ENCODE data around the gene LMO4.

LMO4 gene

DNA sequence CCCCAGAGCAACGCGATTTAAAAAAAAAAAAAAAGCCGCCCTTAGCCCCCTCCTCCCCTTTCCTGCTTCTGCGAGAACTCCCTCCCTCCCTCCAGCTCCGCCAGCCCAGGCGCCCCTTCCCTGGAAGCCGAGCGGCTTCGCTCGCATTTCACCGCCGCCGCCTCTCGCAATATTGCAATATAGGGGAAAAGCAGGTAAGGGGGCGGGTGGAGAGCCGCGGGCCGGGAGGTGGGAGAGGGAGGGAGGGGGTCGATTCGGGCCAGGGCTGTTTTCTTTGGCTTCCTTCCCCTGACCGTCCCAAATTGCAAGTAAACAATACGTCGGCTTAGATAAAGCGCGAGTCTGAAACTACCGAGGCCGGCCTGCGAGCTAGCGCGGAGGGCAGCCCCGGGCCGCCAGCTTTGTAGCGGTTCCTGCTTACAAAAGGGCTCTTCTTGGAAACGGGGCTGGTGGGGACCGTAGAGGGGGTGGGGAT, 408 bp downstream of the LMO4 start:
- DNase-seq: peak; percentile 33 to 53

- no peak for DNase-seq
Measured at GRCh38 chr1:87329526-87330056, 911 bp downstream of the LMO4 start.

DNA sequence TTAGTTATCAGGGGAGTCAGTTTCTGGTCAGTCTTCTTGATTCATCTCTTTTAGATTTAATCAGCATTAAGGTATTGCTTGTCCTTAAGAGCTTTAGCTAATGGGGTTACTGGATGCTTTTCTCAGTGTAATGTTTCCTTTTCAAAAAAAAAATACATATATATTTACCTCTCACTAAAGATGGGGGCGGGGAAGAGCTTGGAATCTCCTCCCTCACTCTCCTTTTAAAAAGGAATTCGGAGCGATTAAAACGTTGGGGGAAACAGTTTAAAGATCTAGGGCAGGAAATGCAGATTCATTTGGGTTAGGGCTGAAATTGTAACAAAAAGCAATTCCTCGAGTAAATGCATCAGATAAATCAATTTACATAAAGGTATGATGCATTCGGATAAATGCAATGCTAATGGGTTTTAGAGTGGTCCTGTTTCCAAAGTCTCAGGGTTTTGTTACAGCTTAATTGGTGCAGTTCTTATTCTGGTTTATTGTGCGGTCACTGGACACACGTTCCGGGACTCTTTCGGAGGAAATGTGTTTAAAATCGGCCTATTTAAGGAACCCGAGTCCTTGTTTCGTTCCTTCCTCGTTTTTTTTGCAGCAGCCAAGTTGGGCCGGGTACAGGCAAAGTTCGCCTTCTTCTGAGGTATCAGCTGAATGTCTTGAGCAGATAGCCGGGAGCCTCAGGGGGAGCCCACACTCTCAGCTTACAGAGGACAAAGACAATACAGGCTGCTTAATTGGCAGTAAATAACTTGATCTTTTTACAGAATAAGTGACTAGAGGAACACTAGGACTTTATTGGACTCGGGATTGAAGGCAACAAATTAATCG, 1.6 kb downstream of the LMO4 start:
- peak in 1 of 2 experiments; percentile 38 for DNase-seq

GRCh38 chr1:87330885-87331364, 2.2 kb downstream of the LMO4 start:
- no peak for DNase-seq

DNA sequence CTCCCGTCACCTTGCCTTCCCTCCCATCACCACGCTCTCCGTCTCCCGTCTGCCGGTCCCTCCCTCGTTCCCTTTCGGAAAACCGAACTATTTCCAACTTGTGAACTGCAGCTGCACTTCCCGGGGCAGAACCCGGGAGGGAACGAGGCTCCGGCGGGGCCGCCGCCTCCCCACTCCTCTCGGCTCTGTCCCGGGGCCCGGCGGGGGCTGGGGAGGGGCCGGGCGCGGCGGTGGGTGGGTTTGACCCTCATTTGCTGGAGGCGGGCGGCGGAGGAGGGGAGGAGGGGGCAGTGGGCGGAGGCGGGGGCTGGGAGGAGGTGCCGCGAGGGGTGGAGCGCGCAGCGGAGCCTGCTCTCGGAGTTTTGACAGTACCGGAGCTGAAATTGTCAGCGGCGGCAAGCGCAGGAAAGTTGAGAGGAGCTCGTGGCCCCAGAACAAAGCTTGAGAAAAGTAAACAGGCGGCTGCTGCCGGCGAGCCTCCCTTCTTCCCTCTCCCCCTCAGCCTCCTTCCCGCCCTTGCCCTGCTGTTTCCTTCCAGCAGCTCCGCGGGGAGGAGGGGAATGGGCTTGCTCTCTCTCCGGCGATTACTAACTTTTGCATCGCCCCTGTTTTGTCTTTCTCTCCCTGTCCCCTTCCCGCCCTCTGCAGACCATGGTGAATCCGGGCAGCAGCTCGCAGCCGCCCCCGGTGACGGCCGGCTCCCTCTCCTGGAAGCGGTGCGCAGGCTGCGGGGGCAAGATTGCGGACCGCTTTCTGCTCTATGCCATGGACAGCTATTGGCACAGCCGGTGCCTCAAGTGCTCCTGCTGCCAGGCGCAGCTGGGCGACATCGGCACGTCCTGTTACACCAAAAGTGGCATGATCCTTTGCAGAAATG, 2.9 kb downstream of the LMO4 start:
- DNase-seq: peak; percentile 26 to 59

- DNase-seq: no peak
Measured at GRCh38 chr1:87333692-87334347, 5.1 kb downstream of the LMO4 start.

- DNase-seq: peak in 1 of 2 experiments; percentile 17
Measured at GRCh38 chr1:87334351-87335174, 5.9 kb downstream of the LMO4 start.

GRCh38 chr1:87335175-87335884, 6.7 kb downstream of the LMO4 start:
- DNase-seq: peak in 1 of 2 experiments; percentile 47

GRCh38 chr1:87336623-87337067, 8.0 kb downstream of the LMO4 start:
- DNase-seq: no peak

DNA sequence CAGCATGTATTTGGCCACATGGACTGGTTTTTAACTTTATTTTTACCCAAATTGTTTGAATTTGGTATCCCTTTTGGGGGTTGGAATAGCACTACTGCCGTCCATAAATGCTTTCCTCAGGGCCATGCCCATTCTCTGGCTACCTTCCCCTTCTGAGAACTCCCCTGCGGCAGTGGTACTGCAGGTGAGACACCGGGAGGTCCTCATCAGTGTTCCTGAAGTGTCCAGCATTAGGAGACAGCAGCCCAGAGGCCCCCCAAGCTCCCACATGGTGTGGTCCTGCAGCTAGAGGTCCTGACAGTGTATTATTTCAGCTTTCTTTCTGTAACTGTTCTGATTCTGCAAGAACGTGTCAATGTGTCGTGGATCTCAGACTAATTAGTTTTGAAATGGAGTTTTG, 8.9 kb downstream of the LMO4 start:
- no peak for DNase-seq

DNA sequence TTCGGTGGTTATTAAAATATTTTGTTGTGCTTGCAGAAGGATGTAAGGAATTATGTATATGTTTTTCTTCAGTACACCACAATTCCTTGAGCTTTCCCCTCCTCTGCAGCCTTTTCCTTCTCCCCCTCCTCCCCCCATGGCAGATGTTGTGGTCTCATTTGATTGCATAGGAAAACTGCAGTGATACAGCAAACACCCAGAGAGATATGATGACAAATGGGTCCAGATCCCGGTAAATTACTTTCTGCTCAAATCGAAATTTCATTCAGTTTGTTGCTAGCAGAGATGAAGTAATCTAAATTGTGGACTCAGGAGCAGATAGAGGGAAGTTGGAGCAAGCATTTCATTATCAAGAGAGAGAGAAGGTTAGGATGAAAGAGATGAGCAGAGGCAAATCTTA, 9.9 kb downstream of the LMO4 start:
- DNase-seq: peak in 1 of 2 experiments; percentile 7

DNA sequence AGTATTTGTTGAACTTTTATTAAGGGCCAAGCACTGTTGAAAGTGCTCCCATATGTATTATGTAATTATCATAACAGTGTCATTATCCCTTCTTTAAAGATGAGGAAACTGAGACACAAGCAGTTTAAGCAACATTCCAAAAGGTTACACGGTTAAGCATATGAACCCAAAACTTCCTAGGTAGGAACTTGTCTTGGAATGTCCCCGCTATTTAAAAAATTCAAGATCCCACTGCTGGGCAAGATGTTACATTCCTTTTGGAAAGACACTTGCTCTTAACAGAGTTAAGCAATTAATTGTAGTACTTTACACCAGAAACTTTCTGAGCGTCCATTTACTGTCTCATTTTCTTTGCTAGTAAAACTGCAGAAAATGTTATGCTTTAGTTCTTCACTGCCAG, 15.6 kb downstream of the LMO4 start:
- no peak for DNase-seq

DNA sequence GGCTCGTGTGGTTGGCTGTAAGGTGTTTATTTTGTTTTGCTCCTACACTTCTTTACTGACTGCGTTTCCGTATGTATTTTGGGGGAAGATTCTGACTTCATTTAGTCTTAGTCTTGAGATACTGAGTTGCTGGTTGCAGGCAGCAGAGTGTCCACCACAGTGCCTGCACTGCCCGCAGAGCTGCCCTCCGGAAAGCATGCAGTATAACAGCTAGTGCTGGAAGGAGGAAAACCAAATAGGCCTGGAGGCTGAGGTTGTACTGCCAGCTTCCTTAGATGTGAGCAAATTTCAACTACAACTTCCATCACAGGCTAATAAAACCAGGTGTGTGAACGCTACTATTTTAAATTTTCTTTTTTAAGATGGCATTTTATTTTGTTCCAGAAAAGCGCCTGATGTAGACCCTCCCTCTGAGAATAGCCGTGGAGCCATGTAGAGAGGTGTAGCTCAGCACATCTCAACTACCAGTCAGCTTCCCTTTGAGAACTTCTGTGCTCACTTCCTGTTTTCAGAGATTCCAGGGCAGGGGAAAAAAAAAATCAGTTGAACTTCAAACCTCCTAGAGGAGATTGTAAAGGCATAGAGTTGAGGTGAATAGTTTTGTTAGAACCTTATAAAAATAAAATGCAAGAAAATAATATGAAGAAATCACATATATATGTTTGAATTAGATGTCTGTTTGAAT, 17.6 kb downstream of the LMO4 start:
- DNase-seq: no peak

- no peak for DNase-seq
Measured at GRCh38 chr1:87348341-87349019, 19.8 kb downstream of the LMO4 start.

DNA sequence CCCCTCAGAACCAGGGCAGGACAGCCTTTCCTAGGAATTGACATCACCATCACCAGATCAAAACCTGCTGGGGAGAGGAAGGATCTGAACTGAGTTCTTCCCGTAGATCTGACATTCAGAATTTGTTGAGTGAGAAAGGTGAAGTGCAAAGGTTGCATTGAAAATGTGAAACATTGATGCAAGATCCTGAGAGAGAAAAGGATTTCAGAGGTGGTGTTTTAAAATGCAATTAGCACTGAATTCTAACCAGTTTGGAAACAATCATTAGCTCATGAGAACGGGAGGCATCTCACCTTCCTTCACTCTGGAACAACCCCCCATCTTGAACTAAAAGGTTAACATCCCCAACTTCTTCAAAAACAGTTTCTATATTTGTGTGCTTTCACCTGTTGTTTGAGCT, 20.4 kb downstream of the LMO4 start:
- no peak for DNase-seq

DNA sequence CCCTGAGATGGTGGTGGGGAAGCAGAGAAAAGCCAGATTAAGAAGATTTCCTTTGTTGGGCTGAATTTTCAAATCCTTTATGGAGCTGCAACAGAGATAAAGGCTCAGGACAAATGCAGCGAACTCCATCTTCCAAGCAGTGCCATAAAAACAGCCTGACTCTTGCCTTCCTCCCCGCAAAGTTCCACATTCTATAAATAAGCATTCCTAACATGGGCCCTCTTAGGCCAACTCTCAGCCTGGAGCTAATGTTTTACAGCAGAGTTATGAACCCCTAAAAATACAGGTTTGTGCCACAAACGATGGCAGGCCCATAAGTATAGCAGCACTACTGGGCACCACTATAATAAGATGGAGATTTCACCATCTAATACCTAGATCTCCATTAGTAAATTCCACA, 27.2 kb downstream of the LMO4 start:
- DNase-seq: no peak

DNA sequence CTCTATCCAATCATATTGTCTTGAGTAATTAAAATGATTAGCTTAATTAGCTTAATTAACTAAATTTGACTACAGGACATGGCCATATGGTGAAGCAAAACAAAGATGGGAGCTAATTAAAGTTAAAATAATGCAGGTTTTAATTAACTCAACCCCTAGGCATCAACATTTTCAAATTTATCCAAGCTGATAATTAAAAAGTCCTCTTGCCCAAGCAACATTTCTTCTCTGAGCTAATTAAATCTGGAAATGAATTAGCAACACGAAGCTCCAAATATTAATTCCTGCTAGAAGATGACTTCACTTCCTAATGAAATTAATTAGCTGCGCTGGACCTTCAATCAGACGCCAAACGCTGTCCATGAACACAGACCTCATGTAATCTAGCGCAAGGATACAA, 27.9 kb downstream of the LMO4 start:
- DNase-seq: no peak

DNA sequence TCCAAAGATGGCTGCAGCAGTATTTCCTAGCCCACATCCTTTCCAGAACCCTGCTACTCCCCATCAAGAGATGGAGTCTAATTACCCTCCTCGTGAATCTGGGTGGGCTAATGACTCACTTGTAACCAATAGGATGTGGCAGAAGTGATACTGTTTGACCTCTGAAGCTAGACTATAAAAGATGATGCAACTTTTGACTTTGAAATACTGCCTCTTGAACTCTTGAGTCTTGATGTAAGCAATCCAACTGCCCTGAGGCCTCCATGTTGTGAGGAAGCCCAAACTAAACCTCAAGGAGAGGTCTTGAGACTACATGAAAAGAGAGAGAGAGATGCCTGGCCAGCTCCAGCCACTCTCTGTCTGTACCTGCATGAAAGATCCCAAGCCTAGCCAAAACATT, 29.5 kb downstream of the LMO4 start:
- DNase-seq: no peak

DNA sequence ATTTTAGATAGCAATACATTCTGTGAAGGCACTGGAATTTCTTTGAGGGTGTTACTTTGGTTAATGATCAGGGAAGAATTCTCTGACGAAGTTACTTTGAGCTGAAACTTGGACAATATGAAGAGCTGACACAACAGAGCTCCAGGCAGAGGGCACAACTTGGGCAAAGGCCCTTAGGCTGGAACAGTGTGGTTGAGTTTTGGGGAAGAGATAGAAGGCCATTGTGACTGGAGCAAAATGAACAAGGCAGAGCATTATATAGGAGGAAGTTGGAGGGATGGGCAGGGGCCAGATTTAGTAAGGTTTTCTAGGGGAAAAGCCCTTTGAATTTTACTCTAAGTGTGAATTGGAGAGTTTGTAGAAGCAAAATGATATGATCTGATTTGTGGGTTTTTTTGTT, 30.9 kb downstream of the LMO4 start:
- DNase-seq: no peak

Measured in NCI-H524 (cell line).